HEK293 (cell line): Measurements from ENCODE around the gene PSD2.
A peak's percentile ranks its signal among the peaks of the same experiment; 100 is the strongest.

Experiments used
- CTCF ChIA-PET: fragments of 350-600 bp; formaldehyde crosslinking; extraction: SDS; loops from one replicate; lab custom pipeline; 2021; ENCODE audit warnings: antibody characterized with exemption; lab: Yijun Ruan, JAX
- POLR2A ChIA-PET: fragments of 300-600 bp; formaldehyde crosslinking; extraction: SDS; loops from one replicate; lab custom pipeline; 2020; ENCODE audit warnings: antibody characterized with exemption, inconsistent platforms; lab: Yijun Ruan, JAX
- H3K27ac ChIP-seq: fragments of 200-500 bp; sonication (Bioruptor generic); 2 replicates; pipeline ENCODE4 v1.5.1; 2014; ENCODE audit warnings: low read depth, low read length, control low read depth, inconsistent platforms; ENCODE audit errors: extremely low read depth
- H3K36me3 ChIP-seq, 2 experiments: fragments of 200-500 bp in 1 of 2; sonication (Bioruptor generic) in 1 of 2; 1 replicate in 1 of 2; 2 replicates in 1 of 2; pipeline ENCODE4 v1.5.1; 2014 to 2017; ENCODE audit warnings: inconsistent platforms in 2 of 2, low read length in 2 of 2; ENCODE audit not compliant: control insufficient read depth in 2 of 2, insufficient read depth in 1 of 2
- H3K4me1 ChIP-seq: fragments of 200-500 bp; sonication (Bioruptor generic); 2 replicates; pipeline ENCODE4 v1.5.1; 2014; ENCODE audit warnings: mild to moderate bottlenecking, low read length, inconsistent platforms; ENCODE audit not compliant: control insufficient read depth, insufficient read depth
- H3K4me3 ChIP-seq: 2 replicates; pipeline ENCODE4 v1.5.1; 2011; ENCODE audit warnings: low read depth, mild to moderate bottlenecking, control low read depth, low read length, moderate library complexity
- H3K9me3 ChIP-seq: fragments of 200-500 bp; sonication (Bioruptor generic); 2 replicates; pipeline ENCODE4 v1.5.1; 2014; ENCODE audit warnings: low read depth, low read length, inconsistent platforms; ENCODE audit not compliant: control insufficient read depth, insufficient read depth
- BCL11A ChIP-seq: fragments of 450-650 bp; formaldehyde crosslinking; IDR thresholded peaks from 2 replicates; pipeline ENCODE4 v1.5.1; 2016; ENCODE audit warnings: low read depth, missing biosample characterization, missing genetic modification characterization
- CTCF ChIP-seq: fragments of 450-650 bp; formaldehyde crosslinking; IDR thresholded peaks from 2 replicates; pipeline ENCODE4 v1.5.1; 2016; ENCODE audit warnings: missing biosample characterization, missing genetic modification characterization
- EGR2 ChIP-seq: fragments of 450-650 bp; formaldehyde crosslinking; IDR thresholded peaks from 2 replicates; pipeline ENCODE4 v1.5.1; 2016; ENCODE audit warnings: low read depth, missing biosample characterization, missing genetic modification characterization
- GLIS1 ChIP-seq: fragments of 450-650 bp; formaldehyde crosslinking; IDR thresholded peaks from 2 replicates; pipeline ENCODE4 v1.5.1; 2016; ENCODE audit warnings: missing biosample characterization, missing genetic modification characterization
- GLIS2 ChIP-seq: fragments of 450-650 bp; formaldehyde crosslinking; IDR thresholded peaks from 2 replicates; pipeline ENCODE4 v1.5.1; 2016; ENCODE audit warnings: missing biosample characterization, missing genetic modification characterization
- KLF16 ChIP-seq: fragments of 450-650 bp; formaldehyde crosslinking; IDR thresholded peaks from 2 replicates; pipeline ENCODE4 v1.5.1; 2017; ENCODE audit warnings: missing biosample characterization, missing genetic modification characterization
- RBAK ChIP-seq: fragments of 450-650 bp; formaldehyde crosslinking; IDR thresholded peaks from 2 replicates; pipeline ENCODE4 v1.5.1; 2016; ENCODE audit warnings: missing biosample characterization, missing genetic modification characterization
- SALL2 ChIP-seq: fragments of 450-650 bp; formaldehyde crosslinking; IDR thresholded peaks from 2 replicates; pipeline ENCODE4 v1.5.0; 2017; ENCODE audit warnings: missing biosample characterization, mild to moderate bottlenecking, missing genetic modification characterization, borderline replicate concordance
- TCF7L2 ChIP-seq: IDR thresholded peaks from 2 replicates; pipeline ENCODE4 v1.6.1; 2011; ENCODE audit warnings: low read depth, mild to moderate bottlenecking, inconsistent platforms, low read length, moderate library complexity, borderline replicate concordance
- ZBTB44 ChIP-seq: fragments of 450-650 bp; IDR thresholded peaks from 2 replicates; pipeline ENCODE4 v1.5.1; 2018; ENCODE audit warnings: missing biosample characterization, mild to moderate bottlenecking, missing genetic modification characterization
- ZBTB48 ChIP-seq: fragments of 450-650 bp; formaldehyde crosslinking; IDR thresholded peaks from 2 replicates; pipeline ENCODE4 v1.5.1; 2016; ENCODE audit warnings: missing biosample characterization, missing genetic modification characterization
- ZNF169 ChIP-seq: fragments of 450-650 bp; formaldehyde crosslinking; IDR thresholded peaks from 2 replicates; pipeline ENCODE4 v1.5.1; 2016; ENCODE audit warnings: missing biosample characterization, missing genetic modification characterization
- ZNF26 ChIP-seq: fragments of 450-650 bp; formaldehyde crosslinking; IDR thresholded peaks from 2 replicates; pipeline ENCODE4 v1.5.1; 2016; ENCODE audit warnings: missing biosample characterization, missing genetic modification characterization
- ZNF266 ChIP-seq: fragments of 450-650 bp; formaldehyde crosslinking; IDR thresholded peaks from 2 replicates; pipeline ENCODE4 v1.5.1; 2016; ENCODE audit warnings: missing biosample characterization, missing genetic modification characterization, low read depth
- ZNF280D ChIP-seq: fragments of 450-650 bp; formaldehyde crosslinking; IDR thresholded peaks from 2 replicates; pipeline ENCODE4 v1.5.1; 2016; ENCODE audit warnings: missing biosample characterization, missing genetic modification characterization
- ZNF394 ChIP-seq: fragments of 450-650 bp; formaldehyde crosslinking; IDR thresholded peaks from 2 replicates; pipeline ENCODE4 v1.5.1; 2016; ENCODE audit warnings: missing biosample characterization, missing genetic modification characterization, mild to moderate bottlenecking, moderate library complexity, borderline replicate concordance
- ZNF423 ChIP-seq: fragments of 450-650 bp; formaldehyde crosslinking; IDR thresholded peaks from 2 replicates; pipeline ENCODE4 v1.5.1; 2016; ENCODE audit warnings: missing biosample characterization, missing genetic modification characterization
- ZNF501 ChIP-seq: fragments of 450-650 bp; formaldehyde crosslinking; IDR thresholded peaks from 2 replicates; pipeline ENCODE4 v1.5.1; 2016; ENCODE audit warnings: missing biosample characterization, missing genetic modification characterization
- ZNF610 ChIP-seq: fragments of 450-650 bp; formaldehyde crosslinking; IDR thresholded peaks from 2 replicates; pipeline ENCODE4 v1.5.1; 2016; ENCODE audit warnings: missing biosample characterization, missing genetic modification characterization, borderline replicate concordance
- ZNF626 ChIP-seq: fragments of 450-650 bp; sonication (Bioruptor Pico); formaldehyde crosslinking; IDR thresholded peaks from 2 replicates; pipeline ENCODE4 v1.5.1; 2018; ENCODE audit warnings: missing biosample characterization, missing genetic modification characterization, inconsistent platforms
- ZNF707 ChIP-seq: fragments of 450-650 bp; formaldehyde crosslinking; IDR thresholded peaks from 2 replicates; pipeline ENCODE4 v1.5.1; 2016; ENCODE audit warnings: missing biosample characterization, missing genetic modification characterization
- ZSCAN18 ChIP-seq: fragments of 450-650 bp; formaldehyde crosslinking; IDR thresholded peaks from 2 replicates; pipeline ENCODE4 v1.5.1; 2016; ENCODE audit warnings: missing biosample characterization, missing genetic modification characterization

The PSD2 gene

GRCh38 chr5:139788294-139788910 lies 7.2 kb upstream of the PSD2 start:
- TF ChIP-seq BCL11A (tag by site-specific recombination): no peak
- TF ChIP-seq EGR2: no peak
- TF ChIP-seq KLF16: no peak
- TF ChIP-seq GLIS1 (tag by site-specific recombination): no peak
- no peak for TF ChIP-seq ZNF707 (tag by site-specific recombination)
- TF ChIP-seq TCF7L2: no peak
- TF ChIP-seq ZNF610 (tag by site-specific recombination): no peak
- no peak for TF ChIP-seq ZBTB44
- TF ChIP-seq ZNF501 (tag by site-specific recombination): no peak
- no peak for TF ChIP-seq ZNF266 (tag by site-specific recombination)
- 0 out of 2 replicates have a peak, but pooled peaks have one; percentile 41 for TF ChIP-seq ZBTB48 (tag by site-specific recombination)
- TF ChIP-seq ZNF394 (tag by site-specific recombination): no peak
- TF ChIP-seq ZNF280D (tag by site-specific recombination): no peak
- no peak for TF ChIP-seq RBAK (tag by site-specific recombination)
- TF ChIP-seq ZNF423 (tag by site-specific recombination): no peak
- 0 out of 2 replicates have a peak, but pooled peaks have one; percentile 1 for TF ChIP-seq CTCF
- no peak for TF ChIP-seq ZNF169
- no peak for TF ChIP-seq SALL2 (tag by site-specific recombination)
- TF ChIP-seq ZNF626 (tag by site-specific recombination): no peak
- TF ChIP-seq GLIS2: peak; percentile 25; the same call in 1 of the 2 replicates
- no peak for TF ChIP-seq ZNF26 (tag by site-specific recombination)
- TF ChIP-seq ZSCAN18 (tag by site-specific recombination): no peak
- Histone ChIP-seq H3K9me3 (no peaks in the 10 kb centered on the region), H3K36me3 (no peaks in the 10 kb centered on the region), H3K4me1 (no peaks in the 10 kb centered on the region), H3K27ac (no peak overlapping the region; the same call in 1 of the 2 replicates), H3K4me3 (no peak overlapping the region)
- POLR2A ChIA-PET: interaction anchor here (1.3 kb wide), 1 partner anchor 10 kb away, joined by 3 read pairs; no protein-coding TSS in a partner anchor
- CTCF ChIA-PET: interaction anchor here (0.6 to 5.1 kb wide), 23 partner anchors 9 to 567 kb away, joined by 3 to 214 read pairs (median 4); partner anchors contain the start of gene PSD2
